Liver (tissue), 9 donors: ENCODE data around the gene CMTM4. TPM values are rescaled to one million over a fixed set of nuclear protein-coding genes. Genes with fewer than 3 reads are reported as not detected.

Experiments
- DNase-seq: peaks from one replicate; pipeline ENCODE4 v3.0.0-alpha.2; 2017; ENCODE audit warnings: low spot score
- H3K27ac ChIP-seq, 2 donors: one replicate each; pipeline ENCODE4 v1.7.0; 2013; ENCODE audit warnings: inconsistent platforms in 2 of 2, low read length in 2 of 2, control low read depth in 1 of 2, low read depth in 1 of 2, mild to moderate bottlenecking in 1 of 2
- H3K27me3 ChIP-seq, 4 donors: one replicate each; pipeline versions ENCODE4 v1.6.1 to v1.7.0; 2013; ENCODE audit warnings: low read length in 3 of 4, inconsistent platforms in 1 of 4, mild to moderate bottlenecking in 1 of 4, moderate library complexity in 1 of 4; ENCODE audit not compliant: control insufficient read depth in 4 of 4, insufficient read depth in 4 of 4
- H3K36me3 ChIP-seq, 4 donors: one replicate each; pipeline versions ENCODE4 v1.6.1 to v1.7.0; 2013; ENCODE audit warnings: low read length in 3 of 4, mild to moderate bottlenecking in 3 of 4, low read depth in 1 of 4, moderate library complexity in 1 of 4; ENCODE audit not compliant: control insufficient read depth in 4 of 4, insufficient read depth in 3 of 4
- H3K4me1 ChIP-seq, 4 donors: one replicate each; pipeline versions ENCODE4 v1.6.1 to v1.7.0; 2013; ENCODE audit warnings: low read length in 3 of 4, mild to moderate bottlenecking in 3 of 4, moderate library complexity in 1 of 4; ENCODE audit not compliant: control insufficient read depth in 4 of 4, insufficient read depth in 4 of 4
- H3K4me3 ChIP-seq, 3 donors: one replicate each; pipeline versions ENCODE4 v1.6.1 to v1.7.0; 2013; ENCODE audit warnings: low read length in 3 of 3, control low read depth in 1 of 3, low read depth in 1 of 3, mild to moderate bottlenecking in 1 of 3
- H3K9ac ChIP-seq, 2 donors: one replicate each; pipeline ENCODE4 v1.7.0; 2013; ENCODE audit warnings: low read length in 2 of 2, mild to moderate bottlenecking in 2 of 2, moderate library complexity in 2 of 2, control low read depth in 1 of 2, low read depth in 1 of 2
- H3K9me3 ChIP-seq, 4 donors: one replicate each; pipeline versions ENCODE4 v1.6.1 to v1.7.0; 2013; ENCODE audit warnings: low read length in 3 of 4; ENCODE audit not compliant: control insufficient read depth in 4 of 4
- ATF3 ChIP-seq: IDR thresholded peaks from 2 replicates; pipeline ENCODE4 v1.6.1; 2016; ENCODE audit warnings: antibody characterized with exemption
- CTCF ChIP-seq: fragments of 150-350 bp; IDR thresholded peaks from 2 replicates; pipeline ENCODE4 v1.5.1; 2017; ENCODE audit warnings: improper control_type of control experiment, low read depth, low read length; ENCODE audit not compliant: missing input control
- EGR1 ChIP-seq, 2 donors: IDR thresholded peaks; 2 replicates each; pipeline ENCODE4 v1.6.1; 2016 to 2018; ENCODE audit warnings: antibody characterized with exemption in 2 of 2, low read depth in 2 of 2
- FOXA1 ChIP-seq: IDR thresholded peaks from 2 replicates; pipeline ENCODE4 v1.6.1; 2016; ENCODE audit warnings: antibody characterized with exemption
- FOXA2 ChIP-seq: IDR thresholded peaks from 2 replicates; pipeline ENCODE4 v1.6.1; 2016; ENCODE audit warnings: antibody characterized with exemption
- GABPA ChIP-seq, 2 donors: IDR thresholded peaks in 1 of 2; conservative IDR thresholded peaks in 1 of 2; 2 replicates each; pipeline ENCODE4 v1.6.1; 2016; ENCODE audit warnings: antibody characterized with exemption in 2 of 2, mild to moderate bottlenecking in 1 of 2, moderate library complexity in 1 of 2
- HNF4A ChIP-seq, 2 donors: conservative IDR thresholded peaks; 2 replicates each; pipeline ENCODE4 v1.6.1; 2016; ENCODE audit warnings: antibody characterized with exemption in 2 of 2, mild to moderate bottlenecking in 2 of 2
- HNF4G ChIP-seq: IDR thresholded peaks from 2 replicates; pipeline ENCODE4 v1.6.1; 2016; ENCODE audit warnings: antibody characterized with exemption
- JUND ChIP-seq, 2 donors: IDR thresholded peaks; 2 replicates each; pipeline ENCODE4 v1.6.1; 2016; ENCODE audit warnings: antibody characterized with exemption in 2 of 2
- MAX ChIP-seq: IDR thresholded peaks from 2 replicates; pipeline ENCODE4 v1.6.1; 2016; ENCODE audit warnings: antibody characterized with exemption
- NR2F2 ChIP-seq: IDR thresholded peaks from 2 replicates; pipeline ENCODE4 v1.6.1; 2016; ENCODE audit warnings: antibody characterized with exemption
- RAD21 ChIP-seq, 2 donors: IDR thresholded peaks; 2 replicates each; pipeline ENCODE4 v1.6.1; 2016; ENCODE audit warnings: antibody characterized with exemption in 2 of 2, mild to moderate bottlenecking in 2 of 2
- REST ChIP-seq: IDR thresholded peaks from 2 replicates; pipeline ENCODE4 v1.6.1; 2016; ENCODE audit warnings: antibody characterized with exemption, mild to moderate bottlenecking
- SP1 ChIP-seq: IDR thresholded peaks from 2 replicates; pipeline ENCODE4 v1.6.1; 2018; ENCODE audit warnings: antibody characterized with exemption, mild to moderate bottlenecking
- TAF1 ChIP-seq: conservative IDR thresholded peaks from 2 replicates; pipeline ENCODE4 v1.6.1; 2016; ENCODE audit warnings: antibody characterized with exemption, mild to moderate bottlenecking
- YY1 ChIP-seq: IDR thresholded peaks from 2 replicates; pipeline ENCODE4 v1.6.1; 2016; ENCODE audit warnings: antibody characterized with exemption, mild to moderate bottlenecking
- WGBS: extraction: QIAGEN DNeasy Blood & Tissue Kit; methylation state at CpG from one replicate; pipeline ENCODE4 v1.1.7; 2013; 5-methylcytosine and 5-hydroxymethylcytosine counted together
- polyA plus RNA-seq, 2 donors: library from polyadenylated mRNA; stranded (reverse) in 1 of 2; unstranded in 1 of 2; fragments of 200-250 nt in 1 of 2; fragments of >200 nt in 1 of 2; fragmentation: Nextera tagmentation in 1 of 2; extraction: Ambion mirVana in 1 of 2; gene quantifications; one replicate each; pipeline versions ENCODE4 v1.2.1 to v1.2.3, GENCODE V29; 2013 to 2015
- total RNA-seq, 2 donors: library from RNA; depleted of rRNA; stranded (reverse); fragments of >200 nt; gene quantifications; one replicate each; pipeline ENCODE4 v1.2.3, GENCODE V29; 2014
- TF ChIP-seq, protein P1 (sequence below): IDR thresholded peaks from 2 replicates; pipeline ENCODE4 v1.6.1; 2016; ENCODE audit warnings: antibody characterized with exemption
- donor health status: healthy.
- donor health status: healthy.
- donor health status: healthy.
- donor health status: healthy.
- donor health status: healthy.

CMTM4 gene
- total and polyA plus RNA-seq, 4 donors, result 2.9 to 19.7 (median 6.3) TPM

DNA sequence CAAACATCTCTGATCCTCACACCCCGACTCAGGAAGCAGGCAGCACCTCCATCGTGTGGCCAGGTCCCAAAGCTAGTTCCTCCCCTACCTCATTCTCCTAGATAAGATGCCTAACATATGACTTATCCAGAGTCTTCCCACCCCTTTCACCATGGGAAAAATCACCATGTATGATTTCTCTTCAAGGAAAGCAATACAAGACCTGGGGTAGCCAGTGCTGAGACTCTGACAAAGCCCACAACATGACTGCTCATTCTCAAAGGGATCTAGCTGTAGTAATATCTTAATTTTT lies 45.1 kb downstream of the CMTM4 start (continued):
- TF ChIP-seq REST (no peak), NR2F2 (no peak), SP1 (no peak), FOXA2 (no peak), MAX (no peak), TAF1 (no peak)

DNA sequence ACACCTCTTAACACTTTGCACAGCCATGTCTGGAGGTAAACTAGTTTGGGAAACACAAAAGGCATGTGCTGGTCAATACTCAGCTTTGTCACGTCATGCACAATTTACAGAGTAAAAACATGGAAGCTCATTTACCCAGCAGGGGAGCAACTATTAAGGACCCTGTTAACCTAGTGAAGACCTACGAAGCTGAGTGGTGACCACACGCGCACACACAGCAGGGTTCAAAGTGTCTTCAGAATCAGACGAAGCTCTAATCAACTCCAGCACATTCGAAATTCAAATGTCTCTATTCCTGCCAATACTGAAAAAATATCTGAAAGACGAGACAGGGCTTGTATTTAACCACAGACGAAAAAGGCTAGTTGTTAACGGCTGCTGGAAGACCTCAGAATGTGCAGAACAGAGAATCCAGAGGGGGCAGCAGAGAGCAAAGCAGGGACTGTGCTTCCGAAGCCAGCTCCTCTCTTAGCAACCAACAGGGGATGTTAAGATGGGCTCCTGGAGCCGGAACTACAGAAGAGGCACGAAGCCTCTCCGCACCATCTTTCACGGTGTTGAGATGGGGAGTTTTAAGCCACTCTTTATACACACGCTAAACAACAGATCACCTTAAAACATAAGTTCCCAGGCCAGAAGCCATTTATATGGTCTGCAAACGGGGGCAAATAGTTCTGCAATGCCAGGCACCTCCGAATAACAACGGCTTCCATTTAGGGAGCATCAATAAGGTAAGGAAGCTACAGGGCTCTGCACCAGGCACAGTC lies 45.7 kb downstream of the CMTM4 start:
- H3K4me1 ChIP-seq, result peaks cover 4 to 9% (median 6%) of the 10 kb centered on the region in 4 donors
- TF ChIP-seq RAD21 (IDR thresholded peaks at IDR 0.05), result peak; percentile 72 to 83
- TF ChIP-seq EGR1 (IDR thresholded peaks at IDR 0.05; ENCODE audit: low read depth in 2 of 2), result no peak
- no peak for TF ChIP-seq HNF4A (conservative IDR thresholded peaks at IDR 0.05)
- no peak for TF ChIP-seq JUND (IDR thresholded peaks at IDR 0.05)
- peak; percentile 80 for TF ChIP-seq CTCF
- TF ChIP-seq HNF4G, result no peak
- H3K9ac ChIP-seq, result no peak overlapping the region
- 31% methylated on average over 18 of the region's 18 CpGs for WGBS
- H3K4me3 ChIP-seq, result no peak overlapping the region
- H3K27me3 ChIP-seq, result no peaks in the 10 kb centered on the region
- H3K9me3 ChIP-seq, result no peaks in the 10 kb centered on the region
- peak; percentile 78 for DNase-seq
- H3K27ac ChIP-seq, result no peak overlapping the region
- no peaks in the 10 kb centered on the region for H3K36me3 ChIP-seq

GRCh38 chr16:66649636-66650205 lies 46.8 kb downstream of the CMTM4 start:
- no peak overlapping the region for H3K27ac ChIP-seq
- H3K9ac ChIP-seq, result no peak overlapping the region
- no peaks in the 10 kb centered on the region for H3K27me3 ChIP-seq
- DNase-seq, result no peak
- no peaks in the 10 kb centered on the region for H3K9me3 ChIP-seq
- no peak overlapping the region for H3K4me3 ChIP-seq
- peaks cover 4 to 9% (median 6%) of the 10 kb centered on the region in 4 donors for H3K4me1 ChIP-seq
- no peaks in the 10 kb centered on the region for H3K36me3 ChIP-seq
- WGBS, result 84% methylated on average over 9 of the region's 9 CpGs
- no peak for TF ChIP-seq REST
- no peak for TF ChIP-seq GABPA (IDR thresholded peaks at IDR 0.05 in 1 of 2, conservative IDR thresholded peaks at IDR 0.05 in 1 of 2)
- TF ChIP-seq MAX, result no peak
- TF ChIP-seq ATF3, result no peak
- no peak for TF ChIP-seq FOXA2
- no peak for TF ChIP-seq SP1
- TF ChIP-seq FOXA1, result no peak
- TF ChIP-seq JUND (IDR thresholded peaks at IDR 0.05), result no peak
- no peak for TF ChIP-seq EGR1 (IDR thresholded peaks at IDR 0.05; ENCODE audit: low read depth in 2 of 2)
- no peak for TF ChIP-seq YY1
- TF ChIP-seq HNF4A (conservative IDR thresholded peaks at IDR 0.05), result no peak
- TF ChIP-seq, protein P1, sequence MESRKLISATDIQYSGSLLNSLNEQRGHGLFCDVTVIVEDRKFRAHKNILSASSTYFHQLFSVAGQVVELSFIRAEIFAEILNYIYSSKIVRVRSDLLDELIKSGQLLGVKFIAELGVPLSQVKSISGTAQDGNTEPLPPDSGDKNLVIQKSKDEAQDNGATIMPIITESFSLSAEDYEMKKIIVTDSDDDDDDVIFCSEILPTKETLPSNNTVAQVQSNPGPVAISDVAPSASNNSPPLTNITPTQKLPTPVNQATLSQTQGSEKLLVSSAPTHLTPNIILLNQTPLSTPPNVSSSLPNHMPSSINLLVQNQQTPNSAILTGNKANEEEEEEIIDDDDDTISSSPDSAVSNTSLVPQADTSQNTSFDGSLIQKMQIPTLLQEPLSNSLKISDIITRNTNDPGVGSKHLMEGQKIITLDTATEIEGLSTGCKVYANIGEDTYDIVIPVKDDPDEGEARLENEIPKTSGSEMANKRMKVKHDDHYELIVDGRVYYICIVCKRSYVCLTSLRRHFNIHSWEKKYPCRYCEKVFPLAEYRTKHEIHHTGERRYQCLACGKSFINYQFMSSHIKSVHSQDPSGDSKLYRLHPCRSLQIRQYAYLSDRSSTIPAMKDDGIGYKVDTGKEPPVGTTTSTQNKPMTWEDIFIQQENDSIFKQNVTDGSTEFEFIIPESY, result no peak
